ENCODE results near the gene PROC. TPM values are rescaled to one million over a fixed set of nuclear protein-coding genes. Genes with fewer than 3 reads are reported as not detected.

The PROC gene
- total and polyA plus RNA-seq, 9 of the 15 experiments (the other 6 are each of a cell fraction or from before 2014, with no cell fraction given) = not detected

GRCh38 chr2:127408004-127408806 lies 10.0 kb upstream of the PROC start (continued):
- peak; percentile 51 for TF ChIP-seq TAF1 (IDR thresholded peaks at IDR 0.05; ENCODE audit: control insufficient read depth, extremely low read depth, insufficient read depth, low read length, severe bottlenecking)
- no peak for TF ChIP-seq ID3 (CRISPR knock-in tag; IDR thresholded peaks at IDR 0.05)
- 0 out of 2 replicates have a peak, but pooled peaks have one; percentile 22 for TF ChIP-seq ID3 (tag; IDR thresholded peaks at IDR 0.05)
- no peak for TF ChIP-seq HNRNPH1 (optimal IDR thresholded peaks at IDR 0.05; ENCODE audit: low read depth, low read length)
- no peak for TF ChIP-seq E4F1 (CRISPR knock-in tag; IDR thresholded peaks at IDR 0.05; ENCODE audit: borderline replicate concordance)
- no peak for TF ChIP-seq TGIF2 (CRISPR knock-in tag; IDR thresholded peaks at IDR 0.05)
- peak; percentile 79 for TF ChIP-seq ZNF592 (IDR thresholded peaks at IDR 0.05)
- TF ChIP-seq MYNN (IDR thresholded peaks at IDR 0.05) = peak; percentile 62; the same call in 1 of the 2 replicates
- no peak for TF ChIP-seq MYNN (CRISPR knock-in tag; IDR thresholded peaks at IDR 0.05)
- TF ChIP-seq TFAP4 (CRISPR knock-in tag; IDR thresholded peaks at IDR 0.05; ENCODE audit: borderline replicate concordance) = peak; percentile 59; the same call in 1 of the 2 replicates
- TF ChIP-seq SUPT5H (IDR thresholded peaks at IDR 0.05) = no peak
- TF ChIP-seq PKNOX1 (IDR thresholded peaks at IDR 0.05) = no peak
- TF ChIP-seq PRMT5 (CRISPR knock-in tag; IDR thresholded peaks at IDR 0.05) = 0 out of 2 replicates have a peak, but pooled peaks have one; percentile 10
- no peak for TF ChIP-seq TARDBP (IDR thresholded peaks at IDR 0.05)
- no peak for TF ChIP-seq E2F4 (CRISPR knock-in tag; IDR thresholded peaks at IDR 0.05; ENCODE audit: low read depth)
